Gastrocnemius medialis (tissue), 4 donors: ENCODE data around the gene CHCHD3. TPM values are rescaled to one million over a fixed set of nuclear protein-coding genes. Genes with fewer than 3 reads are reported as not detected.

Source experiments
- ATAC-seq, 2 donors: fragments of 150-250 bp; one replicate each; pipeline ENCODE4 v1.9.1; 2016
- DNase-seq, 2 donors: peaks; one replicate each; pipeline ENCODE4 v3.0.0-alpha.2; 2019
- H3K27ac ChIP-seq, 4 donors: fragments of 200-600 bp; sonication (generic); 1 replicate in 1 of 4; 2 replicates in 3 of 4; pipeline ENCODE4 v1.5.1; 2016 to 2018; ENCODE audit warnings: mild to moderate bottlenecking in 2 of 4, moderate library complexity in 1 of 4
- H3K27me3 ChIP-seq, 3 donors: fragments of 200-600 bp; sonication (generic) in 2 of 3; 1 replicate in 1 of 3; 2 replicates in 2 of 3; pipeline versions ENCODE4 v1.5.1 to v1.6.0; 2016 to 2019; ENCODE audit warnings: mild to moderate bottlenecking in 1 of 3, moderate library complexity in 1 of 3
- H3K36me3 ChIP-seq, 2 donors: fragments of 200-600 bp; sonication (generic) in 1 of 2; one replicate each; pipeline ENCODE4 v1.5.1; 2017 to 2018
- H3K4me1 ChIP-seq, 2 donors: fragments of 200-600 bp; sonication (generic) in 1 of 2; one replicate each; pipeline ENCODE4 v1.5.1; 2016 to 2017; ENCODE audit warnings: mild to moderate bottlenecking in 2 of 2
- H3K4me3 ChIP-seq, 4 donors: fragments of 200-600 bp; sonication (generic) in 3 of 4; 1 replicate in 1 of 4; 2 replicates in 3 of 4; pipeline ENCODE4 v1.5.1; 2016 to 2019; ENCODE audit warnings: mild to moderate bottlenecking in 2 of 4
- H3K9me3 ChIP-seq, 3 donors: fragments of 200-600 bp; sonication (generic) in 2 of 3; 1 replicate in 1 of 3; 2 replicates in 2 of 3; pipeline ENCODE4 v1.5.1; 2016 to 2019
- CTCF ChIP-seq, 5 experiments: fragments of 450-650 bp in 3 of 5; fragments of 200-600 bp in 2 of 5; sonication (generic) in 2 of 5; IDR thresholded peaks in 4 of 5; conservative IDR thresholded peaks in 1 of 5; 1 replicate in 4 of 5; 2 replicates in 1 of 5; pipeline ENCODE4 v1.5.1; 2016 to 2019; ENCODE audit warnings: antibody characterized with exemption in 5 of 5, mild to moderate bottlenecking in 3 of 5, moderate library complexity in 3 of 5
- POLR2A ChIP-seq, 2 donors: fragments of 450-650 bp; IDR thresholded peaks; one replicate each; pipeline ENCODE4 v1.6.1; 2017; ENCODE audit warnings: antibody characterized with exemption in 2 of 2, mild to moderate bottlenecking in 2 of 2, moderate library complexity in 2 of 2
- in situ Hi-C, 4 donors: fragments of 200-750 bp; cut with MboI; loops; one replicate each; pipeline versions ENCODE4 v1.15.0 to v1.8.0; 2017; ENCODE audit warnings: low sequenced_read_pairs in 4 of 4
- intact Hi-C: fragments of 100-400 bp; cut with DNase I; formaldehyde crosslinking; loops from one replicate; pipeline ENCODE4 v1.15.1; 2023; ENCODE audit warnings: low total_unique reads
- total RNA-seq, 4 donors: library from RNA; depleted of rRNA; stranded (reverse); fragments of >200 nt; gene quantifications; one replicate each; pipeline versions ENCODE4 v1.1.0 to v1.2.3, GENCODE V29; 2016

Gene CHCHD3
- total RNA-seq, 4 donors from 2014 or later = 110 to 177 (median 131) TPM

- no peak overlapping the region for H3K4me3 ChIP-seq
- no peak overlapping the region for H3K27ac ChIP-seq
- no peaks in the 10 kb centered on the region for H3K36me3 ChIP-seq
- H3K27me3 ChIP-seq = no peaks in the 10 kb centered on the region
- intact Hi-C loops = no loop called here
- no peaks in the 10 kb centered on the region for H3K4me1 ChIP-seq
- TF ChIP-seq POLR2A (IDR thresholded peaks at IDR 0.05) (no peak), CTCF (IDR thresholded peaks at IDR 0.05 in 4 of 5, conservative IDR thresholded peaks at IDR 0.05 in 1 of 5) (no peak)
- in situ Hi-C loops = no loop called here
- ATAC-seq = no peak
- H3K9me3 ChIP-seq = no peaks in the 10 kb centered on the region
- DNase-seq = no peak
Measured at GRCh38 chr7:132847376-132847775, 234.5 kb downstream of the CHCHD3 start.

- ATAC-seq (no peak), DNase-seq (no peak)
- in situ Hi-C loops = no loop called here
- no peaks in the 10 kb centered on the region for H3K27me3 ChIP-seq
- H3K4me3 ChIP-seq = no peak overlapping the region
- TF ChIP-seq CTCF (IDR thresholded peaks at IDR 0.05 in 4 of 5, conservative IDR thresholded peaks at IDR 0.05 in 1 of 5) (no peak), POLR2A (IDR thresholded peaks at IDR 0.05) (no peak)
- intact Hi-C loops = no loop called here
- no peak overlapping the region for H3K27ac ChIP-seq
- no peaks in the 10 kb centered on the region for H3K9me3 ChIP-seq
- H3K36me3 ChIP-seq = no peaks in the 10 kb centered on the region
- H3K4me1 ChIP-seq = no peaks in the 10 kb centered on the region
Measured at GRCh38 chr7:132846086-132846485, 235.8 kb downstream of the CHCHD3 start.

- intact Hi-C loops = no loop called here
- Histone ChIP-seq H3K36me3 (no peaks in the 10 kb centered on the region), H3K9me3 (no peaks in the 10 kb centered on the region), H3K27ac (no peak overlapping the region), H3K27me3 (no peaks in the 10 kb centered on the region), H3K4me3 (no peak overlapping the region), H3K4me1 (peaks cover 3 to 8% of the 10 kb centered on the region in 2 donors)
- DNase-seq (no peak), ATAC-seq (no peak)
- TF ChIP-seq POLR2A (IDR thresholded peaks at IDR 0.05) (no peak), CTCF (IDR thresholded peaks at IDR 0.05 in 4 of 5, conservative IDR thresholded peaks at IDR 0.05 in 1 of 5) (no peak)
- in situ Hi-C loops = no loop called here
Measured at GRCh38 chr7:132842478-132842877, 239.4 kb downstream of the CHCHD3 start.

- Histone ChIP-seq H3K36me3 (no peaks in the 10 kb centered on the region), H3K9me3 (no peaks in the 10 kb centered on the region), H3K27me3 (no peaks in the 10 kb centered on the region), H3K4me3 (no peak overlapping the region), H3K27ac (no peak overlapping the region), H3K4me1 (peaks cover 6 to 10% of the 10 kb centered on the region in 2 donors)
- no peak for TF ChIP-seq POLR2A (IDR thresholded peaks at IDR 0.05)
- TF ChIP-seq CTCF (IDR thresholded peaks at IDR 0.05 in 4 of 5, conservative IDR thresholded peaks at IDR 0.05 in 1 of 5) = no peak
- intact Hi-C loops = no loop called here
- DNase-seq (no peak), ATAC-seq (no peak)
- in situ Hi-C loops = no loop called here
Measured at GRCh38 chr7:132840199-132840598, 241.7 kb downstream of the CHCHD3 start.

GRCh38 chr7:132838313-132838712 lies 243.6 kb downstream of the CHCHD3 start:
- H3K9me3 ChIP-seq = no peaks in the 10 kb centered on the region
- no peak overlapping the region for H3K4me3 ChIP-seq
- no peak for TF ChIP-seq POLR2A (IDR thresholded peaks at IDR 0.05)
- no peak for TF ChIP-seq CTCF (IDR thresholded peaks at IDR 0.05 in 4 of 5, conservative IDR thresholded peaks at IDR 0.05 in 1 of 5)
- H3K27ac ChIP-seq = no peak overlapping the region
- H3K27me3 ChIP-seq = no peaks in the 10 kb centered on the region
- no peak for DNase-seq
- H3K4me1 ChIP-seq = peaks cover 6 to 10% of the 10 kb centered on the region in 2 donors
- in situ Hi-C loops (no loop called here), intact Hi-C loops (no loop called here)
- H3K36me3 ChIP-seq = no peaks in the 10 kb centered on the region
- ATAC-seq = no peak
